Skeletal muscle tissue (tissue), 4 donors: Measurements from ENCODE around the gene FGF1. TPM values are rescaled to one million over a fixed set of nuclear protein-coding genes. Genes with fewer than 3 reads are reported as not detected.

ENCODE experiments used
- H3K27ac ChIP-seq: one replicate; pipeline ENCODE4 v1.7.0; 2013; ENCODE audit warnings: mild to moderate bottlenecking, low read depth, low read length, inconsistent platforms
- H3K27me3 ChIP-seq, 3 donors: one replicate each; pipeline ENCODE4 v1.7.0; 2013; ENCODE audit warnings: low read length in 3 of 3; ENCODE audit not compliant: control insufficient read depth in 3 of 3, insufficient read depth in 3 of 3
- H3K36me3 ChIP-seq, 3 donors: one replicate each; pipeline ENCODE4 v1.7.0; 2013; ENCODE audit warnings: low read length in 3 of 3; ENCODE audit not compliant: control insufficient read depth in 3 of 3, insufficient read depth in 3 of 3
- H3K4me1 ChIP-seq, 3 donors: one replicate each; pipeline ENCODE4 v1.7.0; 2013; ENCODE audit warnings: low read length in 3 of 3, mild to moderate bottlenecking in 3 of 3; ENCODE audit not compliant: control insufficient read depth in 3 of 3, insufficient read depth in 3 of 3
- H3K4me3 ChIP-seq, 3 donors: one replicate each; pipeline ENCODE4 v1.7.0; 2013; ENCODE audit warnings: low read length in 3 of 3
- H3K9ac ChIP-seq, 3 donors: one replicate each; pipeline ENCODE4 v1.7.0; 2013; ENCODE audit warnings: low read length in 3 of 3, mild to moderate bottlenecking in 3 of 3, moderate library complexity in 2 of 3, low read depth in 1 of 3
- H3K9me3 ChIP-seq, 3 donors: one replicate each; pipeline ENCODE4 v1.7.0; 2013; ENCODE audit warnings: low read length in 3 of 3; ENCODE audit not compliant: control insufficient read depth in 3 of 3
- total RNA-seq: library from RNA; depleted of rRNA; stranded (reverse); fragments of >200 nt; gene quantifications from one replicate; pipeline ENCODE4 v1.2.3, GENCODE V29; 2014
- donor health status: Osteomylitis.

Gene FGF1
- total RNA-seq, 1 donor from 2014 or later, result 2.6 TPM

GRCh38 chr5:142610176-142611001 lies 75.5 kb downstream of the FGF1 start:
- Histone ChIP-seq H3K36me3 (no peaks in the 10 kb centered on the region), H3K27me3 (peaks cover 0 to 6% (median 5%) of the 10 kb centered on the region in 3 donors), H3K27ac (no peak overlapping the region), H3K4me3 (no peak overlapping the region), H3K4me1 (peaks cover 0 to 4% (median 0%) of the 10 kb centered on the region in 3 donors), H3K9me3 (no peaks in the 10 kb centered on the region), H3K9ac (no peak overlapping the region)

GRCh38 chr5:142609142-142609541 lies 76.7 kb downstream of the FGF1 start:
- Histone ChIP-seq H3K9me3 (no peaks in the 10 kb centered on the region), H3K36me3 (no peaks in the 10 kb centered on the region), H3K4me1 (peaks cover 0 to 4% (median 2%) of the 10 kb centered on the region in 3 donors), H3K4me3 (no peak overlapping the region), H3K27ac (no peak overlapping the region), H3K27me3 (peaks cover 0 to 6% (median 5%) of the 10 kb centered on the region in 3 donors), H3K9ac (no peak overlapping the region)

GRCh38 chr5:142608081-142608480 lies 77.8 kb downstream of the FGF1 start:
- no peak overlapping the region for H3K4me3 ChIP-seq
- no peak overlapping the region for H3K27ac ChIP-seq
- no peak overlapping the region for H3K9ac ChIP-seq
- H3K9me3 ChIP-seq, result no peaks in the 10 kb centered on the region
- H3K4me1 ChIP-seq, result peaks cover 0 to 4% (median 2%) of the 10 kb centered on the region in 3 donors
- H3K27me3 ChIP-seq, result peaks cover 0 to 6% (median 5%) of the 10 kb centered on the region in 3 donors
- H3K36me3 ChIP-seq, result no peaks in the 10 kb centered on the region

- H3K4me1 ChIP-seq, result peaks cover 5 to 10% (median 9%) of the 10 kb centered on the region in 3 donors
- no peak overlapping the region for H3K27ac ChIP-seq
- H3K9me3 ChIP-seq, result no peaks in the 10 kb centered on the region
These were observed 80.3 kb downstream of the FGF1 start for GRCh38 chr5:142605611-142606010.

GRCh38 chr5:142602720-142603245 lies 83.1 kb downstream of the FGF1 start:
- H3K27ac ChIP-seq, result no peak overlapping the region
- H3K4me3 ChIP-seq, result no peak overlapping the region
- no peak overlapping the region for H3K9ac ChIP-seq
- H3K4me1 ChIP-seq, result peaks cover 5 to 23% (median 12%) of the 10 kb centered on the region in 3 donors
- no peaks in the 10 kb centered on the region for H3K9me3 ChIP-seq
- H3K36me3 ChIP-seq, result no peaks in the 10 kb centered on the region
- peaks cover 0 to 2% (median 0%) of the 10 kb centered on the region in 3 donors for H3K27me3 ChIP-seq

More at GRCh38 chr5:142605611-142606010, 80.3 kb downstream of the FGF1 start:
- Histone ChIP-seq H3K27me3 (peaks cover 0 to 2% (median 0%) of the 10 kb centered on the region in 3 donors), H3K4me3 (no peak overlapping the region), H3K9ac (no peak overlapping the region), H3K36me3 (no peaks in the 10 kb centered on the region)

GRCh38 chr5:142601432-142601831 lies 84.5 kb downstream of the FGF1 start:
- Histone ChIP-seq H3K27me3 (no peaks in the 10 kb centered on the region), H3K4me3 (peak overlapping the region in 1 of 3 donors; percentile 59), H3K36me3 (no peaks in the 10 kb centered on the region), H3K4me1 (peaks cover 5 to 23% (median 12%) of the 10 kb centered on the region in 3 donors), H3K9me3 (no peaks in the 10 kb centered on the region), H3K9ac (no peak overlapping the region), H3K27ac (peak overlapping the region; percentile 46)

- Histone ChIP-seq H3K27me3 (no peaks in the 10 kb centered on the region), H3K4me3 (peak overlapping the region; percentile 58 to 64 (median 59)), H3K27ac (peak overlapping the region; percentile 46), H3K36me3 (no peaks in the 10 kb centered on the region), H3K9ac (peak overlapping the region; percentile 11 to 60 (median 17)), H3K9me3 (no peaks in the 10 kb centered on the region), H3K4me1 (peaks cover 5 to 23% (median 12%) of the 10 kb centered on the region in 3 donors)
These were observed 85.1 kb downstream of the FGF1 start for GRCh38 chr5:142600611-142601358.

GRCh38 chr5:142600092-142600491 lies 85.8 kb downstream of the FGF1 start:
- Histone ChIP-seq H3K9ac (peak overlapping the region in 1 of 3 donors; percentile 17), H3K4me1 (peaks cover 5 to 21% (median 12%) of the 10 kb centered on the region in 3 donors), H3K36me3 (no peaks in the 10 kb centered on the region), H3K9me3 (no peaks in the 10 kb centered on the region), H3K27me3 (no peaks in the 10 kb centered on the region), H3K4me3 (no peak overlapping the region), H3K27ac (peak overlapping the region; percentile 46)

GRCh38 chr5:142598338-142598700 lies 87.6 kb downstream of the FGF1 start:
- H3K36me3 ChIP-seq, result no peaks in the 10 kb centered on the region
- H3K4me3 ChIP-seq, result no peak overlapping the region
- no peak overlapping the region for H3K9ac ChIP-seq
- no peak overlapping the region for H3K27ac ChIP-seq
- no peaks in the 10 kb centered on the region for H3K9me3 ChIP-seq
- peaks cover 5 to 21% (median 12%) of the 10 kb centered on the region in 3 donors for H3K4me1 ChIP-seq
- H3K27me3 ChIP-seq, result no peaks in the 10 kb centered on the region
